HL-60 (cell line): ENCODE results near the gene IGF2BP3.
A peak's percentile ranks its signal among the peaks of the same experiment; 100 is the strongest.

Experiments used
- DNase-seq, 2 experiments: peaks; one replicate each; pipeline ENCODE4 v3.0.0-alpha.2; 2010 to 2020; ENCODE audit warnings: low read depth in 1 of 2, low spot score in 1 of 2
- H3K27ac ChIP-seq: fragments of 250-450 bp; sonication (Bioruptor Pico); replicated peaks from 2 replicates; pipeline ENCODE4 v1.5.1; 2020; ENCODE audit warnings: mild to moderate bottlenecking, moderate library complexity
- H3K27me3 ChIP-seq: fragments of 250-450 bp; sonication (Bioruptor Pico); 2 replicates; pipeline ENCODE4 v1.5.1; 2021; ENCODE audit warnings: mild to moderate bottlenecking, moderate library complexity; ENCODE audit not compliant: insufficient read depth, poor library complexity, severe bottlenecking
- H3K4me3 ChIP-seq: replicated peaks from 2 replicates; pipeline ENCODE4 v1.5.1; 2011; ENCODE audit warnings: mild to moderate bottlenecking, control low read depth, low read length; ENCODE audit not compliant: insufficient read depth
- GABPA ChIP-seq: IDR thresholded peaks from 2 replicates; pipeline ENCODE4 v1.6.1; 2012; ENCODE audit warnings: low read depth
- POLR2AphosphoS5 ChIP-seq: IDR thresholded peaks from 2 replicates; pipeline ENCODE4 v1.6.1; 2012; ENCODE audit warnings: low read depth
- REST ChIP-seq: IDR thresholded peaks from 2 replicates; pipeline ENCODE4 v1.6.1; 2012; ENCODE audit warnings: low read depth; ENCODE audit not compliant: insufficient replicate concordance
- SPI1 ChIP-seq: IDR thresholded peaks from 2 replicates; pipeline ENCODE4 v1.6.1; 2012; ENCODE audit warnings: low read depth, mild to moderate bottlenecking, borderline replicate concordance
- TF ChIP-seq, protein P1 (sequence below): IDR thresholded peaks from one replicate; pipeline ENCODE4 v1.5.1; 2011; ENCODE audit warnings: low read length, control low read depth, inconsistent platforms; ENCODE audit not compliant: insufficient read depth

The IGF2BP3 gene

GRCh38 chr7:23277359-23277989, 192.8 kb downstream of the IGF2BP3 start:
- DNase-seq, result peak in 1 of 2 experiments; percentile 76
- Histone ChIP-seq H3K27me3 (no peaks in the 10 kb centered on the region), H3K27ac (peak overlapping the region; percentile 64), H3K4me3 (no peak overlapping the region)
- TF ChIP-seq SPI1, result peak; percentile 6; the same call in 1 of the 2 replicates
- TF ChIP-seq, protein P1, sequence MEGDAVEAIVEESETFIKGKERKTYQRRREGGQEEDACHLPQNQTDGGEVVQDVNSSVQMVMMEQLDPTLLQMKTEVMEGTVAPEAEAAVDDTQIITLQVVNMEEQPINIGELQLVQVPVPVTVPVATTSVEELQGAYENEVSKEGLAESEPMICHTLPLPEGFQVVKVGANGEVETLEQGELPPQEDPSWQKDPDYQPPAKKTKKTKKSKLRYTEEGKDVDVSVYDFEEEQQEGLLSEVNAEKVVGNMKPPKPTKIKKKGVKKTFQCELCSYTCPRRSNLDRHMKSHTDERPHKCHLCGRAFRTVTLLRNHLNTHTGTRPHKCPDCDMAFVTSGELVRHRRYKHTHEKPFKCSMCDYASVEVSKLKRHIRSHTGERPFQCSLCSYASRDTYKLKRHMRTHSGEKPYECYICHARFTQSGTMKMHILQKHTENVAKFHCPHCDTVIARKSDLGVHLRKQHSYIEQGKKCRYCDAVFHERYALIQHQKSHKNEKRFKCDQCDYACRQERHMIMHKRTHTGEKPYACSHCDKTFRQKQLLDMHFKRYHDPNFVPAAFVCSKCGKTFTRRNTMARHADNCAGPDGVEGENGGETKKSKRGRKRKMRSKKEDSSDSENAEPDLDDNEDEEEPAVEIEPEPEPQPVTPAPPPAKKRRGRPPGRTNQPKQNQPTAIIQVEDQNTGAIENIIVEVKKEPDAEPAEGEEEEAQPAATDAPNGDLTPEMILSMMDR, result peak; percentile 70
- no peak for TF ChIP-seq REST
- TF ChIP-seq POLR2AphosphoS5, result no peak
- TF ChIP-seq GABPA, result no peak

GRCh38 chr7:23276947-23277346, 193.3 kb downstream of the IGF2BP3 start:
- no peaks in the 10 kb centered on the region for H3K27me3 ChIP-seq
- H3K27ac ChIP-seq, result peak overlapping the region; percentile 64
- DNase-seq, result no peak
- H3K4me3 ChIP-seq, result no peak overlapping the region
- TF ChIP-seq, protein P1, result no peak
- no peak for TF ChIP-seq SPI1
- no peak for TF ChIP-seq REST
- no peak for TF ChIP-seq POLR2AphosphoS5
- no peak for TF ChIP-seq GABPA

DNA sequence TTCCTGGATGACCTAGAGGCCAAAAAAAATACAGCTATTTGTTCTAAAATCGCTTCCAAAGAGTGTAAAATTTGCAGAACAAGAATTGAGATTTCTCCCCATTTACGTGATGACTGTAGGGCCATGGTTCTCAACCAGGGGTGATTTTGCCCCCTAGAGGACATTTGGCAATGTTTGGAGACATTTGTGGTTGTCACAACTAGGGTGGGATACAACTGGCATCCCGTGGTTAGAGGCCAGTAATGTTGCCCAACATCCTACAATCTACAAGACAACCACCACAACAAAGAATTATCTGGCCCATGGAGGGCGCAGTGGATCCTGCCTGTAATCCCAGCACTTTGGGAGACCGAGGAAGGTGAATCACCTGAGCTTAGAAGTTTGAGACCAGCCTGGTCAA, 193.9 kb downstream of the IGF2BP3 start:
- TF ChIP-seq, protein P1, result no peak
- TF ChIP-seq POLR2AphosphoS5 (no peak), REST (no peak), GABPA (no peak), SPI1 (no peak)
- DNase-seq, result peak; percentile 43 to 61
- peak overlapping the region; percentile 64 for H3K27ac ChIP-seq

More for the DNA sequence above, 193.9 kb downstream of the IGF2BP3 start:
- Histone ChIP-seq H3K4me3 (no peak overlapping the region), H3K27me3 (no peaks in the 10 kb centered on the region)
